GM12801 (cell line): Measurements from ENCODE around the gene MTRF1L.

ENCODE experiments used
- TF ChIP-seq, protein P1 (sequence below): IDR thresholded peaks from one replicate; pipeline ENCODE4 v1.5.1; 2011; ENCODE audit warnings: control low read depth; ENCODE audit not compliant: insufficient read length; ENCODE audit errors: extremely low read depth

The MTRF1L gene, protein sequence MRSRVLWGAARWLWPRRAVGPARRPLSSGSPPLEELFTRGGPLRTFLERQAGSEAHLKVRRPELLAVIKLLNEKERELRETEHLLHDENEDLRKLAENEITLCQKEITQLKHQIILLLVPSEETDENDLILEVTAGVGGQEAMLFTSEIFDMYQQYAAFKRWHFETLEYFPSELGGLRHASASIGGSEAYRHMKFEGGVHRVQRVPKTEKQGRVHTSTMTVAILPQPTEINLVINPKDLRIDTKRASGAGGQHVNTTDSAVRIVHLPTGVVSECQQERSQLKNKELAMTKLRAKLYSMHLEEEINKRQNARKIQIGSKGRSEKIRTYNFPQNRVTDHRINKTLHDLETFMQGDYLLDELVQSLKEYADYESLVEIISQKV

DNA sequence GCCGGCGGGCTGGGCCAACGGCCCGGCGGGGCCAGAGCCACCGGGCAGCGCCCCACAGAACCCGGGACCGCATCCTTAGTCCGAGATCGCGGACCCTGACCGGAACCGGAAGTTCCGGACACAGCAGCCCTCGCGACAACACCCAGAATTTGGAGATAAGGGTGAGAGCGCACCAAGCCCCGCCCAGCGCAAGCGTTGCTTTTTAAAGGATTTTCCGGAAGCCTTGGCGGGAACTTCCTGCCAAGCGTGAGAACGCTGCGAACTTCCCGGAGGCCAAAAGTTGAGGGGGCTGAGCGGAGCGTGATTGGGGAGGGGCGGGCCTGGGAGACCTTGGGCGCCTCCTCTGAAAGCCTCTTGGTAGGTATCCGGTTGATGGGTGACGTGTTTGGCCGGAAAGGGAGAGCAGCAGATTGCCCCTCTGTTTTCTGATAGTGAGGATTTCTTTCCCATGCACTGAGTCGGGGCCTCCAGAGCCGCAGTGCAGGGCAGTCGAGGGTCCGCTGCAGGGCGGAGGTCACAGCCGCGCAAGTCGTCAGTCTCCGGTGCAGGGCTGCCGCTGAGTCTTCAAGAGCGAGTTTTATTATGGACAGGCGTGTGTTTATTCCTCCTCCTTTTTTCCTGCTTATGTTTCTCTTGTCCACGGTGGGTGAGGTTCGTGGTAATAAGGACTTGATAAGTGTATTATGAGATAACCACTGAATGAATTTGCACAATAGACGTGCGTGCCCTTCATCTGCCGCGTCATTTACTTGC lies at the start of gene MTRF1L:
Gene MTRF1L (minus strand): TSS at position 97 of the 753 bp plus-strand sequence. CDS start 24 bp downstream, at position 73.
- TF ChIP-seq, protein P1, sequence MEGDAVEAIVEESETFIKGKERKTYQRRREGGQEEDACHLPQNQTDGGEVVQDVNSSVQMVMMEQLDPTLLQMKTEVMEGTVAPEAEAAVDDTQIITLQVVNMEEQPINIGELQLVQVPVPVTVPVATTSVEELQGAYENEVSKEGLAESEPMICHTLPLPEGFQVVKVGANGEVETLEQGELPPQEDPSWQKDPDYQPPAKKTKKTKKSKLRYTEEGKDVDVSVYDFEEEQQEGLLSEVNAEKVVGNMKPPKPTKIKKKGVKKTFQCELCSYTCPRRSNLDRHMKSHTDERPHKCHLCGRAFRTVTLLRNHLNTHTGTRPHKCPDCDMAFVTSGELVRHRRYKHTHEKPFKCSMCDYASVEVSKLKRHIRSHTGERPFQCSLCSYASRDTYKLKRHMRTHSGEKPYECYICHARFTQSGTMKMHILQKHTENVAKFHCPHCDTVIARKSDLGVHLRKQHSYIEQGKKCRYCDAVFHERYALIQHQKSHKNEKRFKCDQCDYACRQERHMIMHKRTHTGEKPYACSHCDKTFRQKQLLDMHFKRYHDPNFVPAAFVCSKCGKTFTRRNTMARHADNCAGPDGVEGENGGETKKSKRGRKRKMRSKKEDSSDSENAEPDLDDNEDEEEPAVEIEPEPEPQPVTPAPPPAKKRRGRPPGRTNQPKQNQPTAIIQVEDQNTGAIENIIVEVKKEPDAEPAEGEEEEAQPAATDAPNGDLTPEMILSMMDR, result no peak

DNA sequence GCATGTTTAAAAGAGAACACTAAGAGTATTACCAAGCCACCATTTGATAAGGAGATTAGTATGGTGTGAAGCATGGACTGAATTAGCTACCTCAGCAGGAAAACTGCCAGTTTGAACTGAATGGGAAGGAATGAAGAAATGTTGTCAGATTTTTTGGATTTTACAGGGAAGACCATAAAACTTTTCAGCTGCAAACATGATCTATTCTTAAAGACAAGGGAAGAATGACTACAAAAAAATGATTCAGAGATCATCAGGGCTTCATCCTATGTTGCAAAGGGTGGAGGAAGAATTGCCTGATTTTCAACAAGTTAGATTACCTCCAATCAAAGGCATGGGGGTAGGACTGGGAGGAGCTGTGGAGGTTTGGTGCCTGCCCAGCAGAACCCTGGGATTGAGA lies 49.3 kb upstream of the MTRF1L start:
- TF ChIP-seq, protein P1, result no peak

DNA sequence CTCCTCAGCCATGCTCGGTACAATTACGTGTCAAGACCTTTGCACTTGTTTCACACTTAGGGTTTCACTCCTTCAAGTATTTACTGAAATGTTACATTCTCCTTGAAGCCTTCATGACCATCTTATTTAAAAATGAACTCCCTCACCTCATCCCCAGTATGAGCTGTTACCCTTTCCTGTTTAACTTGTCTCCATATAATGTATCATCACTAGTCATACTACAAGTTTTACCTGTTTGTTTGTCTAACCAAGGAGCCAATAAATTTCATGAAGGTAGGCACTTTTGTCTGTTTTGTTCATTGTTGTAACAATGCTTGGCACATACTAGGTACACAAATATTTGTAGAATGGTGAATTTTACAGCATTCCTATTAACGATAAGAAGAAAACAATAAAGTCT lies 46.1 kb upstream of the MTRF1L start:
- TF ChIP-seq, protein P1, result no peak

DNA sequence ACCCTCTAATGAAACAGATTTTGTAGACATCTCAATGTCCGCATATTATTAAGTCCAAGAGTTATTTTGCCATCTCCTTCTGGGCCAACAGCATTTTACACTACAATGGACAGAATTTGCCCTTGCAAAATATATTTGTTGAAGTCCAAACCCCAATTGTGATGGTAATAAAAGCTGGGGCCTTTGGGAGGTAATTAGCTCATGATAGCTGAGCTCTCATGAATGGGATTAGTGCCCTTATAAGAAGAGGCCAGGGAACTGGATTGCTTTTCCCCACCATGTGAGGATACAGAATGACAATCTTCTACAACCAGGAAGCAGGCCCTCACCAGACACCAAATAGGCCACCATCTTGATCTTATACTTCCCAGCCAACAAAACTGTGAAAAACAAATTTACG lies 44.9 kb upstream of the MTRF1L start:
- TF ChIP-seq, protein P1, result no peak

DNA sequence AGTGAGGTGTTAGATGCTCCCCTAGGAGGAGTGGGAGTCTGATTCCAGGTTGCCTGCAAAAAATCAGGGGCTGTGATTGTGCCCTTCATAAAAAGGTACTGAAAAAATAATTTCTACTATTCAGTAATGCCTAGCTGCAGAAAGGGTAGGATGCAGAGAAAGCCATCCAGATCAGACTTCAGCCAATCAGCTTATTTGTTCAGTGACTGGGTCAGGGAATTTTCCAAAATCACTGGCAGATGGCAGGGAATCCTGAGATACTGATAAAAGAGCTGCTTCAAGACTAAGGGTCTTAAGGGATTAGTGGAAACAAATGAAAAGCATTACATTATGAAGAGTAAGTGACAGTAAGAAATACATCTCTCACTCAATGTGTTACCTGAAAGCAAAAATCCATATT lies 42.8 kb upstream of the MTRF1L start:
- TF ChIP-seq, protein P1, result no peak

DNA sequence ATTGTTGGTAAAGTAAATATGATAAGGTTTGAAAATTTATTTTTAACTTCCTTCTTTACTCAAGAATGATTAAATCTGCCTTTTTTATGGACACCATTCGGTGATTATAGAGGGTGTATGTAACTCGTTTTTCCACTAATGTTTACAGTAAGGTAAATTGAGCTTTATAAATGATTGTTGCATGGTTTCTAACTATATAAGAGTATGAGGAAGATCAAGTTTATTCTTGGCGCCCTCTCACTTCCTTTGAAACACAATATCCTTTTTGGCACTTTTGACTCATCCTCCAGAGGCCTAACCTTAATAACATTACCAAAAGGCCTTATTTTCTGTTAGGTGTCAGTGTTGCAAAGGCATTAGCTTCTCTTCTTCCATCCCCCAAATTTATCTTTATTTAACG lies 41.8 kb upstream of the MTRF1L start:
- TF ChIP-seq, protein P1, result no peak

DNA sequence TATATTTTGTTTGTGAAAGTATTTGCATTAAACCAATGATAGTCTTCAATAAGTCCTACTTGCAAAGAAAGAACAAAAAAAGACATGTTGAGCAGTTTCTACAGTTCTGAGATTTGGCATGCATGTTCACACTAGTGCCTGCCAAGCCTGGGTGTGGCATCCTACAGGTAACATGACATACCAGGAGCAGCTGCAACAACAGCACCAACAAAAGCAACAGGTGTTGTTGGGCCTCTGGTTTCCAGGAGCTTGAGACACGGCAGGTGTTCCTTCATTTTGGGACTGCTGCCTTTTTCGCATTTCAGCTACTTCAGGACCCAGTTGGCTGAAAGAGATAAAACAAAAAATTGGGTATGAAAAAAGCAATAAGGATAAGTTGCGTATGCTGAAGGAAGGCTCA lies 41.2 kb upstream of the MTRF1L start:
- TF ChIP-seq, protein P1, result no peak
